Stimulated activated CD4-positive, alpha-beta T cell treated with anti-CD3 and anti-CD28 coated beads, Interleukin-15, amount 100 ng/mL, for 24 hours (primary cell): ENCODE measurements around the gene INPP5A.
"Not testable (repeated sequence)": the region's sequence is repeated elsewhere in the genome, so short reads cannot be mapped to it uniquely, and the experiment has no call there.

ENCODE experiments used
- DNase-seq: peaks from one replicate; pipeline ENCODE4 v3.0.0-alpha.2; 2020

The INPP5A gene

DNA sequence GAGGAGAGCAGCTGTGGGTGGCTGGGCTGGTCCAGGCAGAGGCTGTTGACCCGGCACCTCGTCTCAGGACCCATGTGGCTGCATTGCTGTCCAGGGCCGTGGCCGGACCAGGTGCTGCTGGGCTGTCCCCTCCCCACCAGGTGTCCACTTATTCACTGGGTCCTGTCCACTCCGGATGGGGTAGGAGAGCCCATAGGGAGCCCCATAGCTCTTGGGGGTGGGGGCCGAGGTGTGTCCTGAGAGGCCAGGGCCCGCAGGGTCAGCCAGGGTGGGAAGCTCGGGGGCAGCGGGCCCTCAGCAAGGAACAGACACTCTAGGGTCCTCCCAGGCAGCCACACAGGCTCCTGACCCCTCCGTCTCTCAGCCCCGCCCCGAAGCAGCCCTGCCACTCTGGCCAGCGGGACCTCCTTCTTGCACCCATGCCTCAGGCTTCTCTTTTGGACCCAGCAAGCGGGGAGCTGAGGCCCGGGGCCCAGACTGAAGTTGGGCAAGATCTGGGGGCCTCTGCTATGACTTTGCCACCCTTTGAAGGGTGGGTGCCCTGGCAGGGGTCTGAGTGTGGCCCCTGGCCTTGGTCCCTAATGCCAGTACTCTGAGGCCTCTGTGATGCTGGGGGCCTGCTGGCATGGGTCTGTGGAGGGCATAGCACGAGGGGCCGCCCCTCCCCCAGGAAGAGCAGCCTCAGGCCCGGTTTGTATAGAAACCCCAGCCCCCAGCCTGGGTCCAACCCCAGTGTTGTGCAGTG is 162.0 kb downstream of the INPP5A start:
- DNase-seq = no peak

DNA sequence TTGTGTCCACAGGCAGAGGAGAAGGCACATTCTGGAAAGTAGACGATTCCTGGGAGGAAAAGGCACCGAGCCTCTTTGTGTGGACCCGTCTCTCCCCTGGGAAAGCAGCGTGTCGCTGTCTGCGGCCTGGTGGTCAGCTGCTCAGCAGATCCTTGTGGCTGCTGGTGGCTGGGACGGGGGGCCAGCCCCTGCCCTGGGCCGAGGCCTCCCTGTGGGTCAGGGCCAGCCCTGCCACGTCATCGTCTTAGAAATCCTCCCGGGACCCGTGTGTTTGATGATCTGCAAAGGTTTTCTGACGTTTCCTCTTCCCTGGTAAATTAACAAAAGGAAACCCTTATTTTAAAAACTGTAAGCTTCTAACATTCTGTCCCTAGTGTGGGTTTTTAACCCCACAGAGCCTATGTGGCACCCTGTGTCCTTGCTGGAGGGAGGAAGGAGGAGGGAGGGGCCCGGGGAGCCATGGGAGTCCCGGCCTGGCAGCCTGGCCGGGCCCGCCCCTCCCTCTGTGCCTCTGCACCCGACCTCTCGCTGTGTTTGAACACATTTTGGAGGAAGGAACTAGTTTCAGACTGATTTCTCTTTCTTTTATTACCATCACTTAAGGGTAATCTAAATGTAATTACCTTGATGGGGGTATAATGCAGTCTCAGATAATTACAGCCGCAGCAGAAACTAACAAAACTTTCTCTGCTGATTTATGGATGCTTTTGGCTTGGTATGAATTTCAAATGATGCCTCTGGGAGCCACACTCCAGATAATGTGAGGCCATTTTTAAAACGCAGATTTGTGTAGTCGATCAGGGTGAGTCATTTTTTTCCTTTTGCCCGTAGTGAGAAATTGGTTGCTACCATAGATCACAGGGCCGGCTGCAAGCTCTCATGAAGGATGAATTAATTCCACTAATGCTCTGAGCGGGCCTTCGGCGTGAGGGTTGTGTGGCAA is 162.8 kb downstream of the INPP5A start:
- no peak for DNase-seq

DNA sequence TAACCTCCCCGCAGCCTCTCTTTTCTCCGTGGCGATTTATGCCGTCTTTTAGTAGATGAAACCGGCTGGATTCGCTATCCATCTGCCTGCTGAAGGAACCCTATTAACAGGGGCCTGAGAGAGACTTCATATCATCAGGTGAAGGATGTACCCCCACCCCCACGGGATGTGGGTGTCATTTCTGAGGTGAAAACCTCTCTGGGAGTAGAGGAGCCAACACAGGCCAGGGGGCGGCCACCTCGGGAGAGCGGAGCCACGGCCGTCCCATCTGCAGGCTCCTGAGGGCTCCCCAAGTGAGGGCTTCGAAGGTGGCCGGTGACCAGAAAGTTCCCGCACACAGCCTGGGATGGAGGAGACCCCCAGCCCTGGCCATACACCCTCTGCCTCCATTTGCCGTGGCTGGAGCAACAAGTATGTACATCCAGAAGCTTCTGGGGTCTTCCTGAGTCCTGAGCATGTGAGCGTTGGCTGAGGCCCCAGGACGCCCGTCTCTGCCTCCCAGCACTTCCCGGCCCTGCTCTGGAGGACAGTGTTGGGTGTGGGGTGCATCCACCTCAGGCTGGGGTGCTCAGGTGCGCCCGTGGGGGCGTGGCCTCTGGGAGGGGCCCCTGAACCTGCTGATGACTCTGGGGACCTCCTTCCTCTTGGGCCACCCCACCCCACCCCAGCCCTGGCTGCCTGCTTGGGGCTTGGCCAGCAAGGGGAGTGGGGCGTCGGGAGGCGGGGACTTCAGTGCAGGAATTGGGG is 163.7 kb downstream of the INPP5A start:
- no peak for DNase-seq

DNA sequence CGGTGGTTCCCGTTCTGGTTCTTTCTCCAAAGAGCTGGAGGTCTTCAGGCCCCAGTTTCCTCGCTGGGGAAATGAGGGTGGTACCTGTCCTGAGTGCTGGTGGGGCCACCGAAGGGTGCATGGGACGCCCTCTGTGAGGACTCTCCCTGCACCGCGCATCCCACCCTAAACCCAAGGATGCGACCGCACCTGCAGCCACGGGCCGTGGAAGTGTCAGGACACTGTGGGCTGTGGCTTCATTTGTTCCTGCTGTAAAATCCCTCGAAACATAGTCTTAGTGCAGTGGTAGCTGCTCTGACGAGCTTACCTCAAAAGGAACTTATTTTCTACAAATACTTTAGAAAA is 164.2 kb downstream of the INPP5A start:
- DNase-seq = no peak

DNA sequence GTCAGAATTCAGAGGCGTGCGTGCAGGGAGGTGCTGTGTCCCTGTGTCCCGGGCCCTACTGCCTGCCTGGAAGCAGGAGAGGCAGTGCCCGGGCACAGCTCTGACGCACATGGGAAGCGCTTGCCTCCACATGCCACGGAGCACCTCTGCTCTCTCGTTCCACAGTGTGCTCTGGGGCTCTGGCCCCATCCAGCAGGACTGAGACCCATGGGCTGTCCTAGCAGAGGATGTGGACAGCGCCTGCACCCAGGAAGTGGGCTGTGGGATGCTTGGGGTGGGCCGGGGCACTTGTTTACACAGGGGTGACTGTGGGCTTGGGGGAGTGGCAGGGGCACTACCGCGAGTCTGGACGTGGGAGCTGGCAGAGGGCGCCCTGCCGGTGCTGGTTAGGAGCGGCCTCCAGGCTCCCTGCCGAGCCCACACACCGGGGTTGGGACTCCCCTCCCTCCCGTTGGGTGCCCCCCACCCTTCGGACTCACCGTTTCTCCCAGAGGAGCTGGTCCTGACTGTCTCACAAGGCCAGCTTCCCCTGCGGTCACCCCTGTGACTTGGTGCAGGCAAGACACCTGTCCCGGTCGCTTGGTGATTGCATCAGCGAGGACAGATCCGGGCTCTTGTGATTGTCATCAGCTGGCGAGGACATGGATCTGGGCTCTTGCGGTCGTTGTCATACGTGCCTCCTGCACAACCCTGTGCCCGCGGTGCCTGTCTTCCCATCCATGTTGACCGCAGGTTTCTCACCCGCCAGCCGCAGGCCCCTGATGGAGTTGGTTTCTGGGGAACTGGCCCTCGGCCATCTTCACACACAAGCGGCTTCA is 165.2 kb downstream of the INPP5A start:
- DNase-seq = no peak

DNA sequence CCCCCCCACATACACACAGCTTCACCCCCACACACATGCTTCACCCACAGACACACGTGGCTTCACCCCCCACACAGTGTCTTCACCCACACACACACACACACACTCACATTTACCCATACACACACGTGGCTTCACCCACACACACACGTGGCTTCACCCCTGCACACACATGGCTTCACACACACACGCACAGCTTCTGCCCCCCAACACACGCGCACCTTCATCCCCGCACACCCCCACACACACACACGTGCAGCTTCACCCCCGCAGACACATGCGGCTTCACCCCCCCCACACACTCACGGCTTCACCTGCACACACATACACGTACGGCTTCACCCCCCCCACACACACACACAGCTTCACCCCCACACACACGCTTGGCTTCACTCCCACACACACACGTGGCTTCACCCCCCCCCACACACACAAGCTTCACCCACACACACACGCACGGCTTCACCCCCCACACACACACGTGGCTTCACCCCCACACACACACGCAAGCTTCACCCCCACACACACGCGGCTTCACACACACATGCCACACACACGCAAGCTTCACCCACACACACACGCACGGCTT is 165.9 kb downstream of the INPP5A start:
- no peak for DNase-seq

DNA sequence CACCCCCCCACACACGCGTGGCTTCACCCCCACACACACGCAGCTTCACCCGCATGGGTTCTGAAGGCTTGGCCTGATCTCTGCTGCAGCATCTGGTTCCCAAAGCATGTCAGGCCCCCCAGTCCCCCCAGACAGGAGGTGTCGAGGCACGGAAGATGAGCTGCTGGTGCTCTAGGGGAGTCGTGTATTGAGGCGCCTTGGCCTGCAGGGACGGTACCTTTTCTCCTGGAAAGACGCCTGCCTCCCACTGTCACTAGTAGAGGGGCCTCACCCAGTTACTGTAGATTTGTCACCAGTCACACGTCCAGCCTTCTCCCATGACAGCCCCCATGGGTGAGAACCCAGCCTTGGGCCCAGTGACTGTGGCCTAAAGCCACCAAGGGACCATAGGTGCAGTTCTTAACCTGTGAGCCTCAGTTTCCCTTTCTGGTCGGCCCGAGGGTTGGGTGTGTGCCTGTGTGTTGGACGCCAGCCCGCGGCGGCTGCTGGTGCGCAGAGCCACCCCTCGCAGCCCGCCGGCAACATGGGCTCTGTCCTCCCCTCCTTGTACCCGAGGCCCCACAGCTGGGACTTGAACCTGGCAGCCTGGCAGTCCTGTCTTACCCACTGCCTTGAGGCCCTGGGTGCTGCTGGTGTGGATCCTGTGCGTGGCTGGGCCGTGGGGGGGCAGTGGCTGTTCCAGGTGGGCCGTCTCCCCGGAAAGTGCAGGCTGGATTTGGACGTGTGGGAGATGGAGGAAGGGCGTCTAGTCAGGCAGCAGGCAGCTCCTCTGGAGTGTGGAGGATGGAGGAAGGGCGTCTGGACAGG is 166.6 kb downstream of the INPP5A start:
- no peak for DNase-seq

DNA sequence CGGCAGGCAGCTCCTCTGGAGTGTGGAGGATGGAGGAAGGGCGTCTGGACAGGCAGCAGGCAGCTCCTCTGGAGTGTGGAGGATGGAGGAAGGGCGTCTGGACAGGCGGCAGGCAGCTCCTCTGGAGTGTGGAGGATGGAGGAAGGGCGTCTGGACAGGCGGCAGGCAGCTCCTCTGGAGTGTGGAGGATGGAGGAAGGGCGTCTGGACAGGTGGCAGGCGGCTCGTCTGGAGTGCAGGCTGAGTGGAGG is 167.2 kb downstream of the INPP5A start:
- DNase-seq = not testable (repeated sequence)

DNA sequence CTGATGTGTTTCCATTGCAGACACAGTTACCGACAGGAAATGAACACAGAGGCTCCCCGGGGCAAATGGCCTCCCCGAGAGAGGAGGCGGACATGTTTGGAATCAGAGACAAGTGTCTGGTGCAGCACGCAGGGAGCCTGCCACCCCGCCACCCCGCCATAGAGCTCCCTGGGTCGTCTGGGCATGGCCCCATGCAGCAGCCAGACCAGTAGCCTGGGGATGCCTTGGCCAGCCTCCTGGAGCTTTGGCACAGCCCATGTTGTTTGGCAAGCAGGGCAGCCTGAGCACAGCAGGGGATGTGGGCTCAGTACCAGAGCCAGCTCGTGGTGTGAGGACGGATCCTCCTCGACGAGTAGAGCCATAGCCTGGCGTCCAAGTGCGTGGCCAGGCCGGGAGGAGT is 167.6 kb downstream of the INPP5A start:
- no peak for DNase-seq

DNA sequence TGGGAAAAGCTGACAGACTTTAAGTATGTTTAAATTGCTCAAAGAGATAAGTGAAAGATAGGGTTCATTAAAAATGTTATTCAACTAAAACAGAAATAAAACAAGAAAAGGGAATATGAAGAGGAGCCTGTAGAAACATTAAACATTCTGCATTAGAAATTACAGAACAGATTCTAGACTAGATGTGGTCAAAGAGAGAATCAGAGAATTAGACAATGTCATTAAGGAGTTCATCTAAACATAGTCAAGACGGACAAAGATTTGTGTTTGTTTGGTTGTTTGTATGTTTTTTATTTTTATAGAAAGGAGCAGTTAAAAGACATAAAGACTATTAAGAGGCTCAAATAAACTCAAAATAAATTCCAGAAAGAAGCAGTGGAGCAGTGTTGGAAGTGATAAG is 168.4 kb downstream of the INPP5A start:
- no peak for DNase-seq

DNA sequence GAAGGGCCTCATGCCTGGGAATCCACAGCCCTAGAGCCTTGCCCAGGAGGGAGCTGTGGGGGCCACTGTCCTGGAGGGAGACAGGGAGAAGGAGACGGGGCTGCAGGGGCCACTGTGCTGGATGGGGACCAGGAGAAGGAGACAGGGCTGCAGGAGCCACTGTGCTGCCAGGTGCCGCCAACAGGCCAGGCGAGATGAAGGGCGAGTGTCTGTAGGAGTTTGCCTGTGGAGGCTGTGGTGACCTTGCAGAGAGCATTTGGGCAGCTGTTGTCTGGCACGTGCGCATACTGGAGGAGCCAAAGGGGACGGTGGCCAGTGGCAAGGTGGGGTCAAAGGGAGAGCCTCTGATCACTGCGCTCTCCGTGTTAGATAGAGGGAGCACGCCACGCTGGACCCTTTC is 169.1 kb downstream of the INPP5A start:
- no peak for DNase-seq

DNA sequence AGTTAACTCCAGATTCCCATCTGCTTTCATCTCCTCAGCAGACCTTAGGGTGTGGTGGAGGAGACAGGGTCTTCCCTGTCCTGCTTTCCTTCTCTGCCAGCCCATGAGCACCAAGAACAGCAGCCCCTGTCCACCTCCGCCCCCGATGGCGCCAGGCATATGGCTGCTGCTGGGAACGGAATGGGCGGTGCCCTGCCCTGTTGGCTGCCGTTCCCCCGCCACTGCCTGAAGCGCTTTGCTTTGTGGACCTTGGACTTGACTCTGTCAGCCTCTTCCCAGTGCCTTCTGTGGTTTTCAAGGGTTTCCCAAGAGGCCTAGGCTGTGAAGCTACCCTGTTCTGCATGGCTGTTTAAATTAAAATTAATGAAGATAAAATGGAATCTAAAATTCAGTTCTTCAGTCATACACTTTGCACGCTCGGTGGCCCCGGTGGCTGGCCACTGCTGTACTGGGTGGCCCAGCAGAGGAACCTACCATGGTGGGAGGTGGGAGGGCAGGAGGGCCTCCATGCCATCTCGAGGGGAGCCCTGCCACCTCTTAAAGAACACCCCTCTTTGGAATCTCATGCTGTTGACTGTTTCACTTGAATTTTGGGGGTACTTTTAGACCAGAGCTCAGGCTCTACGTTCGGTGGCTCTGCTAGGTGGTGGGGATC is 169.7 kb downstream of the INPP5A start:
- DNase-seq = no peak

DNA sequence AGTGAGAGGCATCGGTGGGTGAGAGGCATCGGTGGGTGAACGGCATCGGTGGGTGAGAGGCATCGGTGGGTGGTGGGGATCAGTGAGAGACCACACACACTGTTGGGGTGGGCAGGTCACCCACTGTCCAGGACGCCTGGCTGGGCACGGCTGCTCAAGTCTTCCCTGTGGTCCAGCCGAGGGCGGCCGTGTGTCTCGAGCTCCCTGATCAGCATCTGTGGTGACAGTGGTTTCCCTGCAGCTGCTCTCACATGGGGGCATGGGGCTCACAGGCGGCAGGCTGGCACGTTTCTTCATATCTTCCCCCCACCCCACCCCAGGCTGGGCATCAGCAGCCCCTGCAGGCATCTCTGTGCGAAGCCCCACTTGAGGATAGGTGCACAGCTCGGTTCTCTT is 170.2 kb downstream of the INPP5A start:
- no peak for DNase-seq

DNA sequence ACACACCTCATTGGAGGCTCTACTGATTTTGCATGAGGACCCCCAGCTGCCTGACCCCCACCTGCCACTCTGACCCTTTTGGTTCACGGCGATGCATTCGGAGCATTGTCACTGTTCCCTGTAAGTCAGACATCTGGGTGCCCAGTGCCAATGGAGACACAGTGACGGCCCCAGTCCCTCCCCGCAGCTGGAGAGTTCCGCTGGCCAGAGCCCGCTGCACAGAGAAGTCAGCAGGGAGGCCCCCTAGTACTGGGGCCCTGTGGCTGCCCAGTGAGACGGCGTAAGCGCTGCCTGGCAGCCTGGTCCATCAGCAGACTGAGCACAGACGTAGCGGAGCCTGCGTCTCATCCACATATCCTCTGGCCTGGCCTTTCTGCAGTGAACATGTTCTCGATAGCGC is 170.9 kb downstream of the INPP5A start:
- DNase-seq = no peak

DNA sequence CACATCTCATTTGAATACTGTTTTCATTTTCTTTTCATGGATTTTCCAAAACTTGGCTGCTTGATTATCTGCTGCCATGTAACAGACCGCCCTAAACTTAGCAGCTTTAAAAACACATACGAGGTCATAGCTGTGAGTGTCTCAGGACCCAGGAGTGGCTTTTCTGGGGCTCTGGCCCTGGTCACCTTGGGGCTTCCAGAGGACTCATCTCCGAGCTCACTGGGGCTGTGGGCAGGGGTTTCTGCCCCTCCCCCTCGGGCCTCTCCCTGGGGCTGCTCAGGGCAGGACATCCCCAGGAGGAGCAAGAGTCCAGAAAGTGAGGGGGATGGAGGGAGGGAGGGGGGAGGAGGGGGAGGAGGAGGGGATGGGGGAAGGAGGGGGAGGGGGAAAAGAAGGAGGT is 171.3 kb downstream of the INPP5A start:
- no peak for DNase-seq

DNA sequence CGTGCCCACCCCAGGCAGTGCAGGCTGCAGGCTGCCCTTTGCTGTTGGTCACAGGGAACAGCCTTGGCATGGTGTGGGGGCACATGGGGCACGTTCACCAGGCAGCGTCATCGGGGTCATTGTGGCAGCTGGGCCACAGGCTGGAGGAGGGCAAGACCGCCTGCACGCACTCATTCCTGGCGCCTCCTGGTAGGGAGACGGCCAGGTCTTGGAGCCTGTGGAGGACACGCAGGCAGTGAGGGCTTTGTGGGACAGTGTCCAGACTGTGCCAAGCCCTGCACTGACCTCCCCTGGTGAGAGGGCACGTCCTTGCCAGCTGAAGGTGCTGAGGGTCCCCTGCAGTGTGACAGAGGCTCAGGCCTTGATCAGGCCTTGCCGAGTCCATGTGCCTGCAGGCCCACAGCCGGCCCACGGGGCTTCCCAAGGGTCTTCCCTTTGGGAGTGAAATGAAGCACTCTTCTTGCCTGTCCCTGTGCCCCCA is 171.9 kb downstream of the INPP5A start:
- DNase-seq = no peak

DNA sequence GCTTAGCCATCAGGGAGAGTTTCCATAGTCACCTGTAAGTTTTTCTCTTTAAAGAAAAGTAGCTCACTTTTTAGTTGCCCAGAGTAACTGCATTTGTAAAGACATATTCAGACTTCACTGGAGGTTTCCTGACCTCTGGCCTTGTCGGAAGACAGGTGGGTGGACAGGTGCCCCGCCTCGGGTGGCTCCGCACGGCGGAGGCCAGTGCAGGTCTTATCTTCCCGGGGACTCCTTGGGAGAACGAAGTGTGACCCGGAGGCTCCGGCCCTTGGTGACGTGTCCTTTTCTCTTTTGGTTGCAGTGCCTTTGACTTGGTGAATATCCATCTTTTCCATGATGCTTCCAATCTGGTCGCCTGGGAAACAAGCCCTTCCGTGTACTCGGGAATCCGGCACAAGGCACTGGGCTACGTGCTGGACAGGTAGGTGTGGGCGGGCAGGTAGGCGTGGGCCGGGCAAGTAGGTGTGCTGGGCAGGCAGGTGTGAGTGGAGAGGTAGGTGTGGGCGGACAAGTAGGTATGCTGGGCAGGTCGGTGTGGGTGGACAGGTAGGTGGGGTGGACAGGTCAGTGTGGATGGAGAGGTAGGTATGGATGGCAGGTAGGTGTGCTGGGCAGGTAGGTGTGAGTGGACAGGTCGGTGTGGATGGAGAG is 172.6 kb downstream of the INPP5A start:
- no peak for DNase-seq

DNA sequence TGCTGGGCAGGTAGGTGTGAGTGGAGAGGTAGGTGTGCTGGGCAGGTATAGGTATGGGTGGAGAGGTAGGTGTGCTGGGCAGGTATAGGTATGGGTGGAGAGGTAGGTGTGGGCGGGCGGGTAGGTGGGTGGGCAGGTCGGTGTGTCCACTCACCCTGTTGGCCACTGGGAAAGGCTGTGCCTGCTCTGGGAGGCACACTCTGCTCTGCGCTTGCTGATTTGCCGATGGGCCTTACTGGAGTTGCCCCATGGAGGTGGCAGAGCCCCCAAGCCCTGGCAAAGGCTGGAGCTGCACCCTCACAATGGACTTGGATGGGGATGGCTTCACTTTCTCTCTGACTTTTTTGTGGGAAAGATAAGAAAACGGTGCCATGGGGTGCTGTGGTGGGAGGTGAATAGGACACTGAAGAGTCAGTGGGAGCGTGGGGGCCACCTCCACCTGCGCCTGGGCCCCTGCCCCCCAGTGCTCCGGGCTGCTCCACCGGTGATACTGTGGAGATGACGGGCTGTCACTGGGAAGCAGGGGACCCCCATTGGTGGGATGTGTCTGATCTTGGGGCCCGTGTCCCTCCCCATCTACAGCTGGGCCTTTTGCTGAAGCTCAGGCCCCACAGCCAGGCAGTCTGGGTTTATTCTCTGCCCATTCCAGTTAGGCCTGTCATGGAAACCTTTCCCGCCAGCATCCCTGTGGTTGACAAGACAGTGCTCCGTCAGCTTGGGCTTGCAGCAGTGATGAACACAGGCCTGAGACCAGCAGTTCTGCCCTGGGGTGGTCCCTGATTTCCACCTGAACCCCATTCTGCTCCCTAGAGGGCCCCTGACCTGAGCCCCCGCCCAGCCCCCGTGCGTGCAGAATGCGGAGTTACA is 173.4 kb downstream of the INPP5A start:
- no peak for DNase-seq

DNA sequence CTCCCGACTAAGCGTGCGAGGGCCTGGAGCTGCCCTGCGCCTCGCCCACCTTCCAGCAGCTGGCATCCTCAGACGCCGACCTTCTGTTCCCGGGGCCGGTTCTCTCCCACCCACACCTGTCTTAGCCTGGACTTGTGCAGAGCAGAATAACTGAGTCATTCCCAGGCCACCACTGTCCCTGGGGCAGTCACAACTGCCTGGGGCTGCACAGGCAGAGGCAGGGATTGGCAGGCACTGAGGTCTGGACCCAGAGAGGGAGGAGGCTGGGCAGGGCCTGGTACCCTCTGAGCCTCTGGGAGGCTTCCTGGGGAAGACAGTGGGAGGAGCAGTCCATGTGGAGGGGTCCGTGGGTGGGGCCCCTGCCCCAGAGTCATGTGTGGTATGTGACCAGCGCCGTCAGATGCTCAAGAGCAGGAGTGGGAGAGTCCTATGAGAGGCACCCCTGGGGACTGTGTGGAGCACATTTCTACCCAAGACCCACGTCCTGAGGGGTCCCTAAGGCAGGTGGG is 174.1 kb downstream of the INPP5A start:
- no peak for DNase-seq
